Measurements from ENCODE around the gene KLHL1.
"Not testable (repeated sequence)": the region's sequence is repeated elsewhere in the genome, so short reads cannot be mapped to it uniquely, and the experiment has no call there.

KLHL1 gene, protein sequence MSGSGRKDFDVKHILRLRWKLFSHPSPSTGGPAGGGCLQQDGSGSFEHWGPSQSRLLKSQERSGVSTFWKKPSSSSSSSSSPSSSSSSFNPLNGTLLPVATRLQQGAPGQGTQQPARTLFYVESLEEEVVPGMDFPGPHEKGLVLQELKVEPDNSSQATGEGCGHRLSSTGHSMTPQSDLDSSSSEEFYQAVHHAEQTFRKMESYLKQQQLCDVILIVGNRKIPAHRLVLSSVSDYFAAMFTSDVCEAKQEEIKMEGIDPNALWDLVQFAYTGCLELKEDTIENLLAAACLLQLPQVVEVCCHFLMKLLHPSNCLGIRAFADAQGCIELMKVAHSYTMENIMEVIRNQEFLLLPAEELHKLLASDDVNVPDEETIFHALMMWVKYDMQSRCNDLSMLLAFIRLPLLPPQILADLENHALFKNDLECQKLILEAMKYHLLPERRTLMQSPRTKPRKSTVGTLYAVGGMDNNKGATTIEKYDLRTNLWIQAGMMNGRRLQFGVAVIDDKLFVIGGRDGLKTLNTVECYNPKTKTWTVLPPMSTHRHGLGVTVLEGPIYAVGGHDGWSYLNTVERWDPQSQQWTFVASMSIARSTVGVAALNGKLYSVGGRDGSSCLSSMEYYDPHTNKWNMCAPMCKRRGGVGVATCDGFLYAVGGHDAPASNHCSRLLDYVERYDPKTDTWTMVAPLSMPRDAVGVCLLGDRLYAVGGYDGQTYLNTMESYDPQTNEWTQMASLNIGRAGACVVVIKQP

DNA sequence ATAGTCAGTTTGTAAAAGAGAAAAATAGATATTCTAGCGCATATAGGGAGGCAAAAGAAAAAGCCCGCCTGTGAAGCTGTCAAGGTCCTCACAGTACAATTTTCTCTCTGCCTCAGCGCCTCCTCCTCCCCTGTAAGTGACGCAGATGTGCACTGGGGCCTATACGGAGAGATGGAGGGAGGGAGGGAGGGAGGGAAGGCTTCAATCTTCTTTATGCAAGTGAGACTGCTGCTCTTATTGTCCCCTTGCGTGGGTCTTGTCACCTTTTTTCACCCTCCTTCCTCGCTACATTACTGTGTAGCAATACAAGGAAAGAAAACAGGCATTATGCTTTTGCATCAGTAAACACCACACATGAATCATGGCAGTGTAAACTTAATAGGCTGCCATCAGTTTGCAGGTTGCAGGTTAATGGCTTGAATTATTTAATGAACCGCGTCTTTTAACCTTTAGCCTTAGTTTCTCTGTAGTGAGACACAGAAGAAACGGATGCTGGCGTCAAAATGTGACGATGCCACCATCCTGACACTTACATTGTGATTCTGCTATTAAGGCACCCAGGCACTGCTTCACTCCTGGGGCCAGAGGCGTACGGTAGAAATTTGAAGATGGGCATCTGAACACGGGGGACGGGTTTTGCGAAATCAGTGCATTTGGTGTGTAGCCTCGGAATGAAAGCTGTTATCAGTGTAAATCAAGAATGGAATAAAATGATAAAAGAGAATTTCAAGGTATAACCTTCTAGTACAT, at the start of gene KLHL1:
KLHL1 (minus strand) TSS at position 97 of the 750 bp plus-strand sequence. CDS start 753 bp downstream, outside the sequence.
- DNase-seq (ENCODE audit: low read depth), result no peak

DNA sequence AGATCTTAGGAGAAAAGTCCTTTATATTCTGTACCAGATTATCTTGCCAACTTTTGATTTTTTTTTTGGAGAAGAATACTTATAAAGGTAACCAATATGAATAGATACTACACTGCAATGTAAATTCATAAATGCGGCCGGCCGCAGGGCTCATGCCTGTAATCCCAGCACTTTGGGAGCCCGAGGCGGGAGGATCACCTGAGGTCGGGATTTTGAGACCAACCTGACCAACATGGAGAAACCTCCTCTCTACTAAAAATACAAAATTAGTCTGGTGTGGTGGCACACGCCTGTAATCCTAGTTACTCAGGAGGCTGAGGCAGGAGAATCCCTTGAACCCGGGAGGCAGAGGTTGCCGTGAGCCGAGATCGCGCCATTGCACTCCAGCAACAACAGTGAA, 34.4 kb upstream of the KLHL1 start:
- not testable (repeated sequence) for DNase-seq (ENCODE audit: low read depth)

DNA sequence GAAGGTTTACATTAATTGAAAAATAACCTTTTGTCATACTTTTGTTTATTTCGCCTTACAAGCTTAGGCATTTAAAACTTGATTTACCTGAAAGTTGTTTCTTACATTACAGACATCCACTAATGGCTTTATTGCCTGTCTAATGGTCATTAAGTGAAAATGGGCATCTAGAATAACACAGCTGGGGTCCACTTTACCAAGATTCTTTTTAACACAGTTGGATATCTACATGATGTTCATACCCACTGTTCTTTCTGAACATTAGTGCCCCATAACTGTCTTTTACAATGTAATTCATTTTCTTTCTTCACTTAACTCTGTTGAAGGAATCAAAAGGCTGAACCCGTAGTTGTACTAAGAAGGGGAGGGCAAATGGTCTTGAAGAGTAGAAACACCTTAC, 19.8 kb upstream of the KLHL1 start:
- DNase-seq (ENCODE audit: low read depth), result no peak

DNA sequence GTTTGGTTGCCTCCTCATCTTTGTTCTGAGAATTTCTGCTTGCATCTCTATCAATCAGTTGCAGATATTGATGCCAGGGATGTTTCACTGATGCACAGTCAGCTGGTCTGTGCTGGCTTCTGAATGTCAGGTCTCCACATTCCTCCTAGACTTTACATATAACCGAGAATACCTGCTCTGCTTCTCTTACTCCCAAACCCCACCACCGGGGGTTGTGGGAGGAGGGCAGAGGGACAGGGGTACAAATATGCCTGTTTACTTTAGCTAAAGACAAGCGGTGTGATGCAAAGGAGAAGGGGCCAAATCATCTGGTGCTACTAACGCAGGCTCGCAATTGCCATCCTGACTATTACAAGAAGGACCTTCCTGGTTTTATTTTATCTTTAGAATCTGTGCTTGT, 17.4 kb upstream of the KLHL1 start:
- DNase-seq (ENCODE audit: low read depth), result no peak

DNA sequence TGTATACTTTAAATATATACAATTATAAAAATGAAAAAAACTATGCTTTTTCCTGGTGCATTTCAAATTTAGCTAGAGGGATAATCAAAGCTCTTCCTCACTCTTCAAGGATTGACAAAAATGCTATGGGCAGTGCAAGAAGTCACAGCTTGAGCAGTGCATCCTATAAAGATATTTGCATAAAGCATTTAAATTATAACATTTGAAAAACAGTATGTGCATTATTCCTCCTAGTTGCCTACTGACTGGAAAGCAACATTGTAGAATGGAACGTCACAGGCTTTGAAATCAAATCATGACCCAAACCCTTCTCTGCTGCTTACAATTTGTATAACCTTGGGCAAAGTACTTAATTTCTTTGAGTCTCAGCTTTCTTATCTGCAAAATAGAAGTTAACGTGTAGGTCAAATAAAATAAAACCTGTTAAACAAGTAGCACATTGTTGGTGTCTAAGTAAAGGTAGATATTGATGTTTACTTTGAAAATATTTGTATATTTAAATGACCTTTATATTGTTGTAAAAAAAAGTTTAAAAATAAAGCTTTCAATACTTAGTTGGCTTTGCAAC, 9.2 kb upstream of the KLHL1 start:
- no peak for DNase-seq (ENCODE audit: low read depth)

DNA sequence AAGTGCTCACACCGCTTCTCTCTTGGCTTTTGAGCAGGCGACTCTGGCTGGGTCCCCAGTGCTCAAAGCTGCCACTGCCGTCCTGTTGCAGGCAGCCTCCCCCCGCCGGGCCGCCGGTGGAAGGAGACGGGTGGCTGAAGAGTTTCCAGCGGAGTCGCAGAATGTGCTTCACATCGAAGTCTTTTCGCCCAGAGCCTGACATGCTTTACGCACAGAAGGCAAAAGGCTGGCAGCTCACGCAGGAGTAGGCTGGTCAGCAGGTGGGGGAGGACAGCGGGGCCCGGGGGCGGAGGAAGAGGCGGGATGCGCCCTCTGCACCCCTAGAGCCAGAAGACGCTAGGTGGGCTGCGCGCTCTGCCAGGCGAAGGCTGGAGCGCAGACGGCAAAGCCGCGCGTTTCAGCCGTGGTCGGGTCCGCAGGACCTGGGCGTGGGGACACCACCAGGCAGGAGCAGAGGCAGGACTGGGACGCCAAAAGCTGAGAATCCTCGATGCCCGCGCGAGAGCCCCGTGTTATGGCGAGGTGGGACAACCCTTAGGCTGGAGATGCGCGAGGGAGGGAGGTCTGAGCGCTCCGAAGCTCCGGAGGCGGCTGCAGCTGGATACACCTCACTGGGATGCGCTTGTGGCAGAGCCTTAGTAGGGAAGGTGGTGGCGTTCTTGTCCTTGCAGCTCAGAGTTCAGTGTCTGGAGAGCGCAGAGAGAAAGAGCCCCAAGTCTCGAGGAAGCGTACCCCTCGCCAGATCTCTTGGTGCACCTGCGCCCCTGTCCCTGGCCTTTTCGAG, 562 bp downstream of the KLHL1 start, which contains the start of gene ATXN8OS:
ATXN8OS (plus strand) TSS at position 329 of the 784 bp plus-strand sequence.
- no peak for DNase-seq (ENCODE audit: low read depth)

DNA sequence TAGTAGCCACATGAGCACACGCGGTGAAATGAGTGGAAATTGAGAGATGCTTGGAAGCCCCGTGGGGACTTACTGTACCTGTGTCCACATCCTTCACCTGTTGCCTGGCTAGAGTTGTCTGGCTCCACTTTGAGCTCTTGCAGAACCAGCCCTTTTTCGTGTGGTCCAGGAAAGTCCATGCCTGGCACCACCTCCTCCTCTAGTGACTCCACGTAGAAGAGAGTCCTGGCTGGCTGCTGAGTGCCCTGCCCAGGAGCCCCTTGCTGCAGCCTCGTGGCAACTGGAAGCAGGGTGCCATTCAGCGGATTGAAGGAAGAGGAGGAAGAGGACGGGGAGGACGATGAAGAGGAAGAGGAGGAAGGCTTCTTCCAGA, 1.1 kb downstream of the KLHL1 start:
- DNase-seq (ENCODE audit: low read depth), result no peak

DNA sequence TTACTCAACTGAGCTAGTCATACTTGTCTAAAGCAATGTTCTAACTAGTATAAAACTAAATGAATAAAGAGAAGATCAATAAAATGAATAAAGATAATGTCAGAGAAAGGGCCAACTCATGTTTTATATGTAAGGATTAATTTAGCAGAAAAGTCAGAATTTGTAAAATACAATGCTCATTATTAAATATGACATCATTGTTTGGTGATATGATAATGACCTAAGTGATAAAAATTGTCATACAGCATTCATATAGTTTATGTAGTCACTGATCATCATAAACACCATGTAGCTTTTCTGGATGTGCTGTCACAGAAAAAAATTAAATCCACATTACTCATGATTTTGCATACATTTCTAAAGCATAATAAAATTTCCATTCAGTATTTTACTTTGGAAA, 3.8 kb downstream of the KLHL1 start:
- DNase-seq (ENCODE audit: low read depth), result no peak

DNA sequence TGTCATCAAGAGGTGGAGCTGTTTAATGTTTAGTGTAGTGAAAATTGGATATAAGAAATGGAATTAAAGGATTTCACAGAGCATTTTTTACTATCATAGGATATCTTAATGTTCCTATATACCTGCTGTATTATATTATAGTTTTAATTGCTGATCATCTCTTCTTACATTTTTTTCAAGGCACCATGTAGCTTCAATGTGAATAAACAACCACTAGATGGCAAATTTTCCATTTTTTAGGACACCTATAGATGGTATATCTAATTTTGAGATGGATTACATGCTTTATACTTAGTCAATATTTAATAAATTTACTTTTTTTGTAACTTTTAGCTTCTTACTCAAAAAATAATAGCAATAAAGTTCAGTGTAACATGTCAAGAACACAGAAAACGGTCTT, 9.6 kb downstream of the KLHL1 start:
- DNase-seq (ENCODE audit: low read depth), result no peak

DNA sequence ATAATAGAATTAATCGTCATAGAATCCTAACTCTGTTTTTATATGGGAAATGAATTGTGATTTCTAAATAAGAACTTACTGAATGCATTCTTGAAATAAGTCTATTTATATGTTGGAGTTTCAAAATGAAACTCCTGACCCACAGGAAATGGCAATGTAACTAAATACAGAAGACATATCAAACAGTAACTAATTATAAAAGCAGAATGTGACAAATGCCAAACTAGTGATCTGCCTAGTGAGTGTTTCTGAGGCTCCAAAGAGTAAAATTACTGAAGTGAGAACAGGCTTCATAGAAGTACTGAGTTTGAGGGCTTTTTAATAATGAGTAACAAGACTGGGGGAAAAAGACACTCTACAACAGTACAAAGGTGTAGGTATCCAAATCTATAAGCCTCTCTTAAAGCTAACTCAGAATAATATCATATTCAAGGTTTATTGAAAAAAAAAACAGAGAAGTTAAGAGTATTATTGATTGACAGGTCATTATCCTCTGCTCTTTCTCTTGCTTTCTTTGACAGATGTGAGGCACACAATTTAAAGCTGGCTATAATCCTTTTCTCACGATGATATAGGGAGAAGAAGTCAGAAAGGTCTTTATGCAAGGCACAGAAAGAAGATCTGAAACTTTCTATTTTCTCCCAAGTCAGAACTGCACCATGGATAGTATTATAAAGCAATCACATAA, 18.1 kb downstream of the KLHL1 start:
- DNase-seq (ENCODE audit: low read depth), result no peak

DNA sequence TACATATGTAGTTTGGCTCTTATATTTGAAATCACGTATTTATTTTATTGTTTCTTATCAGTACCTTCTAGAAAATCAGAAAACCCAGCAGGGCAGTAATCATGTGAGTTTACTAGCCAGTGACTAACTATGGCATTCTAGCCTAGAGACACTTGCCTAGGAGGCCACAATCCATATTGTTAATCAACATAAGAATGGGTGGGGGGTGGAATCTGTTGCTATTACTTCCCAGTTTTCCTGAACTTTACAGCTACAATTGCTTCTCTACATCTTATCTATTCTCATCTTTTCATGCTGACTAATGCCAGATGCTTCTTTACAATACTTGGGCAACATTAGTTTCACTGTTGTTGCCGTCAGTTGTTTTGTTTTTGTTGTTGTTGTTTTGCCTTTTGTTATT, 19.3 kb downstream of the KLHL1 start:
- no peak for DNase-seq (ENCODE audit: low read depth)

DNA sequence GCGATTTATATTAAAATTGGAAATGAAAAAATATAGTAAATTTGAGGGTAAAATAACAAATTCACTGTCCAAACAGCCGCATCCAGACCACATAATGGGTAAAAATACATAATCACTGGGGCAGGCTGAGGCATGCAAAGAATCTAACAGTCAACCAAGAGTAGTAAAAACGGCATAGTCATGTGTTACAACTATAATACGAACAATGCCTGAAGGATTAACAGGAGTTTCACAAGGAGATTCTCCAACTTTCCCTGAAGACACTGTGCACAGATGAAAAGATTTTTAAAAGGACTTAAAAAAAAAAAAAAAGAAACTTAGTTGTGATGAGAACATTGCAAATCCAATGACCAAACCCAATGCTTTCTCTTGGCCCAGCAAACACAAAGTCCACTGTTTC, 21.0 kb downstream of the KLHL1 start:
- no peak for DNase-seq (ENCODE audit: low read depth)

DNA sequence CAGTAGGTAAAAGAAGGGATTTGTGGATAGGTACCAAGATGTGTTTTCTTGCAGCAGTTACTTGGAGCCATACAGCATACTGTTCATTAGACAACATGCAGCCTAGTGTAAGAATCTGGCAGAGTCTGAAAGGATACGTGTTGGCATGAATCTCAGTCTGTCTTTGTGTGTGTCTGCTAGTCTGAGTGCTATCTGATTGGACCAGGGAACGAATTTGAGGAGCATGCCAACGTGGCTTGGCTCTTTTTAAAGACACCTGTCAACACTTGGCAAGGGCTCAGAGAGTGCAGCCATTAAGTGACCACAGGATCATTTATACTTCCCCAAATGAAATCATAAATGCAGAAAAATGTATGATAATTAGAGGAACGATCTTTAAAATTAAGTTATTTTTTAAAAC, 28.2 kb downstream of the KLHL1 start:
- no peak for DNase-seq (ENCODE audit: low read depth)

DNA sequence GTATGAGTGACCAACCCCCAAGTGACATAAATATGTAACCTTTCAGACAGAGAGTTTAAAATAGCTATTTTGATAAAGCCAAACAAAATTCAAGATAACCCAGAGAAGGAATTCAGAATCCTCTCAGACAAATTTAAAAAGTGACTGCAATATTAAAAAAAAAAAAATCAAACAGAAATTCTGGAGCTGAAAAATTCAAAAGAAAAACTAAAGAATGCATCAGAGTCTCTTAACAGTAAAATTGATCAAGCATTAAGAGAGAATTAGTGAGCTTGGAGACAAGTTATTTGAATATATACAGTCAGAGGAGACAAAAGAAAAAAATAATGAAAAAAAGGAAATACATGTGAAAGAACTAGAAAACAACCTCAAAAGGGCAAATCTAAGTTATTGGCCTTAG, 53.7 kb downstream of the KLHL1 start:
- no peak for DNase-seq (ENCODE audit: low read depth)

DNA sequence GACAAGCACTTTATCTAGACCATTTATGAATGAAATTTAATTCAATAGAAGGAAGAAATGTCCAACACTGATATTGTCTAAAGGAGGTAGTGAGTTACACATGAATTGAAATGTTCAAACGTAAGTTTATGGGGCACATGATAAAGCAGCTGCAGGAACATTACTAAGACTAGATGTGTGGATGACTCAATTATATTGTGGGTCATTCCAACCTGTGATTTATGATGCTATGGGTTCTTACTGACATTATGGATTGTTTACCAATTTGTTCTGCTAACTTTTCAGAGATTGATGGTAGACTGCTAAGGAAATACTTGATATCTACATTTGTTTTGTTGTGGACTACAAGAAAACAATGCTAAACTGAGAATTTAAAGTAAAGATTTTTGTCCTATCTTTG, 56.7 kb downstream of the KLHL1 start:
- DNase-seq (ENCODE audit: low read depth), result no peak

DNA sequence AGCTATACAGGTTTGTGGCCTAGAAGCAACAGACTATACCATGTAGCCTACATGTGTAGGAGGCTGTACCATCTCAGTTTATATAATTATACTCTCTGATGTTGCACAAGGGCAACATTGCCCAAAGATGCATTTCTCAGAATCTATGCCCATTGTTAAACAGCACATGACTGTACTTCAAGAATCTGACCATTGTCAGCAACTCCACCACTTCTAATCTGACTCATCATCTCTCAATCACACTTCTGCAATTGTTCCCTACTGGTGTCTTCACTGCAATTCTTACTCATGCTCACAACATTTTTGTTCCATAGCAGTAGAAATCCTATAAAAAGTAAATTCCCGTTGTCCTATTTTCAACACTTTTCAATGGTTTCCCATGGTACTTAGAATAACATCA, 64.6 kb downstream of the KLHL1 start:
- no peak for DNase-seq (ENCODE audit: low read depth)

DNA sequence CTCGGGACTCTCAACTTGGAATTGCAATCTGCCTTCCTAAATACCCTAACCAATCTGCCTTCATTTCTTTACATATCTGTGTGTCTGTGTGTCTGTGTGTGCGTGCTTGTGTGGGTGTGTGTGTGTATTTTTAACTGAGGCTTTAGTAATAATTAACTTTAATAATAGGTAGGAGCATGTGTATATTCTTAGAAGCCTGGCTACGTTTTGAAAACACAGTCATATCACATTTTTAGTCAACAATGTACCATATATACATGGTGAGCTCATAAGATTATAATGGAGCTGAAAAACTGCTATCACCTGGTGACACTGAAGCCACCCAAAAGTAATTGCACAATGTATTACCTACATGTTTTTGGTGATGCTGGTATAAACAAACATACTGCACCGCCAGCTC, 66.1 kb downstream of the KLHL1 start:
- no peak for DNase-seq (ENCODE audit: low read depth)

DNA sequence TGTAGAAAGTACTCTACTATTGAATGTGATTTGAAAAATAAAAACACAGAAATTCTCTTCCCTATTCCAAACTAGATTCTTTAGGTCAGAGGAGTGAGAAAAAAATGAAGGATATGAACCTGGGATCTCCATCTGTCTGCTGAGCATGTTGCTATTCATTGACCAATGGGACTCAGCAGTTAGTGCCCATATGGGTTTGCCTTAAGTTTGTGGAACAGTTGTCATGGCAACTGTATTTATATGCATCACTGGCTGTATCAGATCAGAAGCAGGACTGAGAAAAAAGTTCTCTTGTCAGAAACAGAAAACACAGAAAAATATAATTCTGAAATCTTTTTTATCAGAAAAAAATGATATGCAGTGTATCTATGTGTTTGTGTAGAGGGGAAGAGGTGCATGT, 74.0 kb downstream of the KLHL1 start:
- DNase-seq (ENCODE audit: low read depth), result no peak

DNA sequence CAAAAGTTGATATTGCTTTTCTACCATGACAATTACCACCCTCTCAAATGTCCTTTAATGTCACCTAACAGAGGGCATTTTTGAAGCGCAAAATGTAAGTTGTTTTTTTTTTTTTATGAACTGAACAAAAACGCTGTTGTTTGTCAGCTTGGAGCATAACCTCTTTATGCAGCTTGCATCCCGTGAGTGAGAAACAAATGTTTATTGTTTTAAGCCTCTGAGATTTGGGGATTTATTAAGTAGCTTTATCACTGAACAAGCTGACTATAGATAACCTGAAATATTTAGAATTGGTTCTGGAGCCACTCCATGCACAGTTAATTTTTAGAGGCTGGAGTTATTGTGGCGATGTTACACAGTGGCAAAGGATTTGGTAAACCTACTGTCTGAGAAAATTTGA, 80.7 kb downstream of the KLHL1 start:
- DNase-seq (ENCODE audit: low read depth), result no peak

DNA sequence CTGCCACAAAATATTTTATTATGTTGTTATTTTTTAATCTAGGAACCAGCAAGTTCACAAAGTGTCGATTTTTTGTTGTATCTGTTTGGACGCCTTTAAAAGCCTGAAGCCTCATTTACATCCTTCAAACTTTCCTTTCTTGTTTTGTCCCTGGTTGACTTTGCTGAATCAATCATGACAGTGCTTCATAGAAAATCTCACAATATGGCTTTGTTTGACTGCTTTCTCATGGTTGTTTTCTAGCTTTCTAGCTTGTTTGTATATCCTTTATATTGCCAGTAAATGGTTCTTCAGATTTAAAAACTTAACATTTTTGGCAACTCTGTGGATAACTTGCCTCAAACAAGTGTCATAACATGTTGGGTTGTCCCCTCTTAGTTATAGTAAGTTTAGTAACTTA, 84.7 kb downstream of the KLHL1 start:
- DNase-seq (ENCODE audit: low read depth), result no peak

DNA sequence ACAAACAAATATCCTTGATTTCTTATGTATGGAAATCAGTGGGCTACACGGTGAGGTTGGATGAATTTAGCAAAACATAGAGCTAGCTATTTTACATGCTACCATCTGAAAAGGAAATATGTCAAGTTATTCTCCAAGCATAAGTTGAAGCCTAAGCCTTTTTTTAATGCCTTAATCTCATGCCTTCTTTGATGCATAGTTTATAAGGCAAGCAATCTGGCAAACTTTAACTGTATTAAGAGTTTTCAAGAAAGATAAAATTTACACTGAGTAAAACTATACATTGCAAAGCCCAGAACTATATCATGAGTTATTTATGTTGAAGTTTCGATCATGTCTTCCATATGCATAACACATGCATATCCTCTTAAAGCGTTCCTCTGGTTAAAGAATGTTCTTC, 85.6 kb downstream of the KLHL1 start:
- DNase-seq (ENCODE audit: low read depth), result no peak
